Omental fat pad (tissue), 4 donors: ENCODE results near the gene GRPEL2. TPM values are rescaled to one million over a fixed set of nuclear protein-coding genes. Genes with fewer than 3 reads are reported as not detected.

Source experiments
- ATAC-seq: fragments of 150-250 bp; one replicate; pipeline ENCODE4 v1.9.1; 2016; ENCODE audit warnings: mild to moderate bottlenecking, moderate library complexity; ENCODE audit not compliant: low FRiP score
- DNase-seq: peaks from one replicate; pipeline ENCODE4 v3.0.0-alpha.2; 2019; ENCODE audit warnings: low spot score
- CTCF ChIP-seq, 3 donors: fragments of 450-650 bp; IDR thresholded peaks; one replicate each; pipeline ENCODE4 v1.5.1; 2016 to 2017; ENCODE audit warnings: antibody characterized with exemption in 3 of 3, mild to moderate bottlenecking in 3 of 3, moderate library complexity in 2 of 3
- total RNA-seq, 4 donors: library from RNA; depleted of rRNA; stranded (reverse); fragments of >200 nt; gene quantifications; one replicate each; pipeline ENCODE4 v1.1.0, GENCODE V29; 2016

The GRPEL2 gene
- total RNA-seq, 4 donors from 2014 or later, result 10.9 to 18.4 (median 15.9) TPM

- no peak for TF ChIP-seq CTCF (IDR thresholded peaks at IDR 0.05)
- no peak for ATAC-seq
- no peak for DNase-seq
These were observed 10.4 kb downstream of the GRPEL2 start for GRCh38 chr5:149355688-149356087.

GRCh38 chr5:149356391-149356790 lies 11.1 kb downstream of the GRPEL2 start:
- TF ChIP-seq CTCF (IDR thresholded peaks at IDR 0.05), result no peak
- DNase-seq, result no peak
- ATAC-seq, result no peak

- peak; percentile 84 for DNase-seq
These were observed 12.3 kb downstream of the GRPEL2 start, which contains the start of gene PCYOX1L for GRCh38 chr5:149357370-149358293. Gene PCYOX1L, plus strand, starts transcription at chr5:149358046. Its CDS starts 23 bp downstream, at chr5:149358069.

GRCh38 chr5:149358294-149358651 lies 13.0 kb downstream of the GRPEL2 start:
- DNase-seq (no peak), ATAC-seq (no peak)
- TF ChIP-seq CTCF (IDR thresholded peaks at IDR 0.05), result no peak

More at GRCh38 chr5:149357370-149358293, 12.3 kb downstream of the GRPEL2 start, which contains the start of gene PCYOX1L:
- ATAC-seq, result peak; percentile 100
- no peak for TF ChIP-seq CTCF (IDR thresholded peaks at IDR 0.05)

GRCh38 chr5:149358868-149359495 lies 13.7 kb downstream of the GRPEL2 start:
- TF ChIP-seq CTCF (IDR thresholded peaks at IDR 0.05), result no peak
- no peak for DNase-seq

GRCh38 chr5:149360272-149360671 lies 15.0 kb downstream of the GRPEL2 start:
- TF ChIP-seq CTCF (IDR thresholded peaks at IDR 0.05), result no peak
- no peak for DNase-seq
- no peak for ATAC-seq

More at GRCh38 chr5:149358868-149359495, 13.7 kb downstream of the GRPEL2 start:
- no peak for ATAC-seq
